Activated CD8-positive, alpha-beta memory T cell treated with anti-CD3 and anti-CD28 coated beads for 36 hours (primary cell): ENCODE data around the gene HSPA1L. TPM values are rescaled to one million over a fixed set of nuclear protein-coding genes. Genes with fewer than 3 reads are reported as not detected.
"Not testable (repeated sequence)": the region's sequence is repeated elsewhere in the genome, so short reads cannot be mapped to it uniquely, and the experiment has no call there.

Experiments
- CTCF ChIA-PET: fragments of 350-600 bp; sonication (Branson Sonifier 250); formaldehyde crosslinking; loops from one replicate; lab custom pipeline; 2021; ENCODE audit warnings: antibody characterized with exemption; lab: Charles Lee
- POLR2A ChIA-PET: fragments of 350-600 bp; sonication (Branson Sonifier 250); formaldehyde crosslinking; loops from one replicate; lab custom pipeline; 2021; ENCODE audit warnings: antibody characterized with exemption; lab: Charles Lee
- total RNA-seq, 2 experiments: library from RNA; stranded (reverse); gene quantifications; one replicate each; pipeline ENCODE4 v1.2.3, GENCODE V29; 2021

HSPA1L gene
- total RNA-seq = 1 to 10 TPM; 2.6 to 2.7 TPM

- ChIA-PET CTCF (interaction anchor here (0.7 to 1.9 kb wide), 4 partner anchors 10 to 19 kb away, joined by 3 to 7 read pairs (median 4); partner anchors contain the start of genes HSPA1B and VARS1), POLR2A (interaction anchor here (0.5 to 2.6 kb wide), 7 partner anchors 8 to 274 kb away, joined by 3 to 12 read pairs (median 4); partner anchors contain the start of genes DDAH2, HSPA1B and LSM2)
These were observed at the start of gene HSPA1L, which contains the start of gene HSPA1A for GRCh38 chr6:31815025-31815838. Gene HSPA1L (minus strand): TSS chr6:31815283. CDS start chr6:31811972, 3,311 bp downstream. Gene HSPA1A (plus strand): TSS chr6:31815543. CDS start chr6:31815757, 214 bp downstream.

- ChIA-PET CTCF (interaction anchor here (0.6 to 1.1 kb wide), 3 partner anchors 10 to 34 kb away, joined by 3 to 4 read pairs (median 4); no protein-coding TSS in a partner anchor), POLR2A (no interaction called here)
These were observed 49.7 kb upstream of the HSPA1L start for GRCh38 chr6:31864818-31865204.

- ChIA-PET POLR2A (interaction anchor here (0.6 to 1.9 kb wide), 2 partner anchors 33 to 37 kb away, joined by 3 to 8 read pairs; partner anchors contain the start of gene HSPA1B), CTCF (interaction anchor here (0.6 to 1.9 kb wide), 5 partner anchors 11 to 1010 kb away, joined by 3 to 8 read pairs (median 4); no protein-coding TSS in a partner anchor)
These were observed 49.1 kb upstream of the HSPA1L start for GRCh38 chr6:31864123-31864562.

- POLR2A ChIA-PET = interaction anchor here (0.6 to 1.9 kb wide), 9 partner anchors 15 to 321 kb away, joined by 3 to 9 read pairs (median 4); partner anchors contain the start of genes ABHD16A, DDX39B, DXO and HSPA1B
These were observed 47.5 kb upstream of the HSPA1L start, which contains the start of gene NEU1 for GRCh38 chr6:31862344-31863235. Gene NEU1 (minus strand): TSS chr6:31862821. CDS start chr6:31862776, 45 bp downstream.

GRCh38 chr6:31861919-31862343 lies 46.8 kb upstream of the HSPA1L start:
- ChIA-PET CTCF (interaction anchor here (0.5 to 1.3 kb wide), 3 partner anchors 28 to 48 kb away, joined by 4 to 6 read pairs (median 5); partner anchors contain the start of gene EHMT2), POLR2A (interaction anchor here (1.6 kb wide), 1 partner anchor 18 kb away, joined by 9 read pairs; no protein-coding TSS in a partner anchor)

More at GRCh38 chr6:31862344-31863235, 47.5 kb upstream of the HSPA1L start, which contains the start of gene NEU1:
- CTCF ChIA-PET = interaction anchor here (0.5 to 1.9 kb wide), 6 partner anchors 27 to 210 kb away, joined by 3 to 8 read pairs (median 4); partner anchors contain the start of gene EHMT2

- CTCF ChIA-PET = no interaction called here
- POLR2A ChIA-PET = no interaction called here
These were observed 46.1 kb upstream of the HSPA1L start for GRCh38 chr6:31861150-31861549.

- CTCF ChIA-PET = no interaction called here
- POLR2A ChIA-PET = interaction anchor here (0.5 kb wide), 1 partner anchor 30 kb away, joined by 3 read pairs; no protein-coding TSS in a partner anchor
These were observed 45.3 kb upstream of the HSPA1L start for GRCh38 chr6:31860349-31860748.

- POLR2A ChIA-PET = interaction anchor here (0.5 to 0.6 kb wide), 2 partner anchors 30 to 39 kb away, joined by 3 to 4 read pairs; no protein-coding TSS in a partner anchor
- CTCF ChIA-PET = no interaction called here
These were observed 44.8 kb upstream of the HSPA1L start for GRCh38 chr6:31859923-31860322.

- ChIA-PET CTCF (no interaction called here), POLR2A (no interaction called here)
These were observed 43.6 kb upstream of the HSPA1L start for GRCh38 chr6:31858707-31859106.

GRCh38 chr6:31857774-31858173 lies 42.7 kb upstream of the HSPA1L start:
- POLR2A ChIA-PET = interaction anchor here (1.0 kb wide), 1 partner anchor 1114 kb away, joined by 3 read pairs; no protein-coding TSS in a partner anchor
- CTCF ChIA-PET = not testable (repeated sequence)

- POLR2A ChIA-PET = not testable (repeated sequence)
These were observed 37.1 kb upstream of the HSPA1L start for GRCh38 chr6:31851980-31852718.

GRCh38 chr6:31851485-31851832 lies 36.4 kb upstream of the HSPA1L start:
- POLR2A ChIA-PET = no interaction called here
- CTCF ChIA-PET = no interaction called here

More at GRCh38 chr6:31851980-31852718, 37.1 kb upstream of the HSPA1L start:
- CTCF ChIA-PET = not testable (repeated sequence)

- ChIA-PET CTCF (no interaction called here), POLR2A (interaction anchor here (0.5 kb wide), 1 partner anchor 67 kb away, joined by 5 read pairs; no protein-coding TSS in a partner anchor)
These were observed 35.8 kb upstream of the HSPA1L start for GRCh38 chr6:31850765-31851484.

- CTCF ChIA-PET = no interaction called here
These were observed 32.3 kb upstream of the HSPA1L start for GRCh38 chr6:31847276-31847978.

GRCh38 chr6:31844507-31844906 lies 29.4 kb upstream of the HSPA1L start:
- ChIA-PET POLR2A (interaction anchor here (1.3 to 2.3 kb wide), 2 partner anchors 9 to 18 kb away, joined by 6 to 9 read pairs; partner anchors contain the start of gene NEU1), CTCF (no interaction called here)

More at GRCh38 chr6:31847276-31847978, 32.3 kb upstream of the HSPA1L start:
- POLR2A ChIA-PET = interaction anchor here (0.6 kb wide), 2 partner anchors 12 to 15 kb away, joined by 3 to 9 read pairs; partner anchors contain the start of gene NEU1

GRCh38 chr6:31842053-31842452 lies 27.0 kb upstream of the HSPA1L start:
- ChIA-PET CTCF (no interaction called here), POLR2A (no interaction called here)
